HG02571 (cell line): ENCODE data around the gene NFIA.
"Not testable (repeated sequence)": the region's sequence is repeated elsewhere in the genome, so short reads cannot be mapped to it uniquely, and the experiment has no call there.

Experiments used
- ATAC-seq: cut with Tn5 transposase; IDR thresholded peaks from one replicate; pipeline ENCODE4 v1.9.1; 2021; ENCODE audit warnings: mild to moderate bottlenecking, moderate library complexity; ENCODE audit not compliant: unreplicated experiment

The NFIA gene

GRCh38 chr1:61266738-61267137 lies 184.4 kb downstream of the NFIA start:
- ATAC-seq, result no peak

DNA sequence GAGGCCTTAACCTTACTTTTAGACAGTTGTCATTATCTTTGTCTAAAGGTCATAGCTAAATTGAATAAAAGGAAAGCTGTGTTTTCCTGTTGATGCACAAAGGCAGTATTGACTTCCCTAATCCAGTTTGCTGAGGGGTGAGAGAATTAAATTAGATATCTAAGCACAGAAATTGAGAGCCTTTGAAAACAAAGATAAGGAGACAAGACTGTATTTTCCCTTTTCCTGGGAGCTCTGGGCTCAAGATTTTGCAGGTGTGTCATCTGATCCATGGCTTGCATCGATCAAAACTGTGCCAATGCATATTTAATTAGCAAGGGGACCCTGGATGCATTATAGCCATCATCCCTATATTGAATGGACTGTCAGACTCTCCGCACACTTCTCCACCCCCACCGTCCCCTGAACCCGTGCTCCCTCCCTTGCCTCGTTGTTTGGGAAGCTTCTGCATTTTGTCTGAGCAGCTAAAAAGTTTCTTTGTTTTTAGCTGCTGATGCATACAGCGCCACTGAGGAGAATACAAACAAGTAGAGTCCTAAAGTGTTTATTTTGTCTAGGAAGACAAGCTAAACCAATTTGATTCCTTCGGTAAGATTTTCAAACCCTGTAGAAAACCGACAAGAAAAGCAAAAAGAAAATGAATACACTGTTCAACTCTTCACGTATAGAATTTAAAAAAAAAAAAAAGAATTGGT lies 186.3 kb downstream of the NFIA start:
- no peak for ATAC-seq

DNA sequence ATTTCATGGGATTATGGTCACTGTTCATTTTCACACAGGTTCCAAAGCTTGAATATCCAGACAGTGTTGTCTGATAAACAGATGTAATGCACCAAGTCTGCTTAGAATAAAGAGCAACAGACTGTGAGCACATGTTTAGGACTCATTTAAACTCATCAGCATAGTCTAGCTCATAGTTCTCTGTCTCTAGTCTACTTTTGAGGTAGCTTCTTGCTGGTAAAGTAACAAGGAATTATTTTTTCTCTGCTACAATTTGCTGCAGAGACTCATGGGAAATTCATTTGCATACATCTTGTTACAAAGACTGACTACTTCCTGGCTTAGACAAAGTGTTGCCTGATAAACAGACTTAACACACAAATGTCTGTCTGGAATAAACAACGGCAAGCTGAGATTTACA lies 187.2 kb downstream of the NFIA start:
- no peak for ATAC-seq

DNA sequence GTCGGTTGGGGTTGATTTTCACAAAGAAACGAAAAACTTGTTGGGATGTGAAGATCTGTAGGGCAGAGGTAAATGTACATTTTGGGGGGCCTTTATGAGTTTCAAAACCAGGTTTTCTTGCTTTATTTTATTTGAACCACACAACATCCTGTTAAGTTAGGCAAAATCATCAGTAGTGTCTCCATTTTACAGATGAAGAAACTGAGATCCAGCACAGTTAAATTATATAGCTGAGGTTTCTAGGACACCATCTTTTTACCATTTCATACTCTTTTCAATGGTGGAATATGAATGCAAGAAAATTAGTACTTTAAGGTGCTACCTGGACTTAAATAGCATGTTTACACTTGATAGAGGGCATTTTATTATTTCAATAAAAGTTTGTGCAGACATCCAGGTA lies 187.7 kb downstream of the NFIA start:
- ATAC-seq, result no peak

DNA sequence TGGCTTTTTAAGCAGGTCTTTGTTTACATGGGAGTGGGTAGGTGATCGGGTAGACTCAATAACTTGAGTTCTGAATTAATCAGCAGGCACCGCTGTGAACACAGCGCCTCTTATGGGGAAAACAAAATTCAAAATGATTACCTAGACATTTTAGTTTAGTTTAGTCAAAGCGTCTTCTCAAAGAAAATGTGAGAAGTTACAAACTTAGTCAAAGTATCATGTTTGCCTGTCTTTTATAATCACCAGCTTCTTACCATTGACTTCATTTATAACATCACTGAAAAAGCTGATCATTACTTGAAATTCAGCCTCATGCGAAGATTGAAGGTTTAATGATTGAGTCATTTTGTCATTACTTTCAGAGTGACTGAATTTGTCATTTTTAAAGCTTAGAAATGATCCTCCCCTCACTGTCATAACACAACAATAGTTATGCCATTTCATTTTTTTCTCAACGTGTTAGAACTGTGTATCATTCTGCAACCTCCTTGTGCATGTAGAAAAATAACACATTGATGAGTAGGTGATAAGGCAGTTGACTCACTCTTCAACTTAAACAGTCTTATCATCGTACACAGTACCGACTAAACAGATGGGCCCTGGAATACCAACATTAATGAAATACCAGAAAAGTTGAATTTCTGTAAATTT lies 188.5 kb downstream of the NFIA start:
- ATAC-seq, result no peak

DNA sequence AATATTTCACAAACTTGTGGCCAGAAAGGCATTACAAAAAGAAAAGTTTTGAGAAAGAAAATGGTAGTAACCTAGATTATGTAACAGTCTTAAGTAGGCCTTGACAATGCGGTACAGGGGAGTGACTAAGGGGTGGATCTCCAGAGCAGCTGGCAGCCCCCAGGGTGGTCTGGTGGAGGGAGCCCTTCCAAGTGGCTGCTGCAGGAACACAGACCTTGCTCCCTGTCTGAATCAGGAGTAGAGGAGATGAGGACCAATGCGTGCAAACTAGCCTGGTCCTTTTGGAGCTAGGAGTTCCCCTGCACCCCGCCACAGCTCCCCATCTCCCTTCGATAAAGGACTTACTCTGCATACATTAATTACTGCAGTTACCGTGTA lies 189.0 kb downstream of the NFIA start:
- ATAC-seq, result no peak

DNA sequence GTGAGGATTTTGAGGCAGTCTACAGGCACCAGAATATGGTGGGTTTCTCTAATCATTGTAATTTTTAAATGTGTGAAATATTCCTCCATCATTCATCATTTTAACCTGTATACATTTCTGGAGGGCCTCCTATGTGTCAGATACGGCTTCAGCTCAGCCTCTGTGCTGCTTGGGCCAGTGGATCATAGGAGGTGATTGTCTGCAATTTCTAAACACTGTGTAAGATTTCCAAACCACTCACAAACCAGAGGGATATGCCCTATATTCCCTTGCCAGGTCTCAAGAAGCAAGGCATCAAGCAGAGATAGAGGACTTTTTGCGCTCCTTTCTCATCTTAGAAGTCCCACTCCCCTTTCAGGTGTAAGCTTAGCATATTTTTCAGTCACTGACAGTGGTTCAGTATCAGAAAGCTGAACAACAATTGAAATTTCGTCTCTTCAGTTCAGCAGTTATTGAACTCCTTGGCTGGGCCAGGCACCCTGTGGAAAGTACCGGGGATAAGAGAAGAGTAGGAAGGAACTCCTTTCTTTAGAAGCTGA lies 190.9 kb downstream of the NFIA start:
- no peak for ATAC-seq

GRCh38 chr1:61273861-61274260 lies 191.5 kb downstream of the NFIA start:
- no peak for ATAC-seq

DNA sequence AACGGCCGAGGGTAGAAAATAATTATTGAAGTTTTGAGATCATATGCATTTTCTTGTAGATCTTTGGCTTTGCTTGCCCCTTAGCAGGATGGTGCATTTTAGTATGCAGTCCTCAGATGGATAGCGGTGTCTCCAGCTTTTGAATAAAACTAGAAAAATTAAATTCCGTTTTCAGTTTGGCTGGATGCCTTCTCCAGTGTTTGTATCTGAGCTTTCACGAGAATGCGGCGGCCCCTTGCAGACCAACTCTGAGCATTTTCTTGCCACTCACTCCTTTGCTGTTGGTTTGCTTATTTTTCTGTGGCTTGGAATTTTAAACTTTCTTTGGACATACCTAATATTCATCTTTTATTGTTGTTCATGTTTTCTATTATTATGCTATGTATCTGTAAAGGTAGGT lies 192.6 kb downstream of the NFIA start:
- no peak for ATAC-seq

DNA sequence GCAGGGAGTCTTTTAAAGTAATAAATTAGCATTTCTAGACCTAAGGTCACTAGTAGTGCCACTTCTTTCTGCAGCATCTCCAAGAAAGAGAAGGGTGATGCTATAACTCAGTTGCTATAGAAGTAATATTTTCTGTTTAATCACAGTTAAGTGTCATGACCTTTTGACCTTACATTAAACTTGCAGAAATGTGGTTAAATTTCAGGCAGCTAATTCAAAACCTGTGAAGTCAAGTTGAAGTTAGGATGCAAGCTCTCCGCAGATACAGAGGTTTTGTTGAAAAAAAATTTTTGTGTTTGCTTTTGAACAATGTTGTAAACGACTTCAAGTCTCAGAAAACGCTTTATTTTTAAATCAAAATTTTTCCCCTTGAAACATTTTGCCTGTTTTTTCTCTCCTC lies 193.9 kb downstream of the NFIA start:
- no peak for ATAC-seq

- no peak for ATAC-seq
Observed at GRCh38 chr1:61277121-61277690, 194.8 kb downstream of the NFIA start.

DNA sequence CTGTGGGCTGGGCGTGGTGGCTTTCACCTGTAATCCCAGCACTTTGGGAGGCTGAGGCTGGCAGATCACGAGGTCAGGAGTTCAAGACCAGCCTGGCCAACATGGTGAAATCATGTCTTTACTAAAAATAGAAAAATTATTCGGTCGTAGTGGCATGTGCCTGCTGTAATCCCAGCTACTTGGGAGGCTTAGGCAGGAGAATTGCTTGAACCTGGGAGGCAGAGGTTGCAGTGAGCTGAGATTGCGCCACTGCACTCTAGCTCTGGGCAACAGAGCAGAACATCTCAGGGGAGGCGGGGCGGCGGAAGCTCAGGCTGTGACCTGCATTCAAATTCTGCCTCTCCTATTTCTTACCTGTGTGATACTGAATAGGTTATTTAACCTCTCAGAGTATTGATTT lies 196.1 kb downstream of the NFIA start:
- not testable (repeated sequence) for ATAC-seq

- no peak for ATAC-seq
Observed at GRCh38 chr1:61278966-61279365, 196.6 kb downstream of the NFIA start.

- ATAC-seq, result no peak
Observed at GRCh38 chr1:61279570-61279969, 197.2 kb downstream of the NFIA start.

GRCh38 chr1:61280452-61280851 lies 198.1 kb downstream of the NFIA start:
- ATAC-seq, result no peak

DNA sequence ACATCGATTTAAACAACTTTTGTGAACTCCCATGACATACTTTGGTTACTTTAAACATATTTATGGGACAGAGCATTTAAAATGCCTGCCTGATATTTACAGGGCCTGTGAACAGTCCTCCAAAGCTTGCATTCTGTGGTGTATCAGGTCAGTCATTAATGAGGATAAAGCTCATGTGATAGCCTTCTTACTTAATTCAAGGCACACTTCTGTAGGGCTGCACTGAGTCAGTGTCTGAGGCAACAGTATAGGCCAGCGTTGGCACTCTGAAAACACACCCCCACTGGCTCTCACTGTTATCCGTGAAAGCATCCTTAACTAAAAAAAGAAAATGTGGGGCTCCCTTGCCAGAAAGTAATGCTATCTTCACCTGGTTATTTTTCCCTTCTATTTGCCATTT lies 200.0 kb downstream of the NFIA start:
- ATAC-seq, result no peak

DNA sequence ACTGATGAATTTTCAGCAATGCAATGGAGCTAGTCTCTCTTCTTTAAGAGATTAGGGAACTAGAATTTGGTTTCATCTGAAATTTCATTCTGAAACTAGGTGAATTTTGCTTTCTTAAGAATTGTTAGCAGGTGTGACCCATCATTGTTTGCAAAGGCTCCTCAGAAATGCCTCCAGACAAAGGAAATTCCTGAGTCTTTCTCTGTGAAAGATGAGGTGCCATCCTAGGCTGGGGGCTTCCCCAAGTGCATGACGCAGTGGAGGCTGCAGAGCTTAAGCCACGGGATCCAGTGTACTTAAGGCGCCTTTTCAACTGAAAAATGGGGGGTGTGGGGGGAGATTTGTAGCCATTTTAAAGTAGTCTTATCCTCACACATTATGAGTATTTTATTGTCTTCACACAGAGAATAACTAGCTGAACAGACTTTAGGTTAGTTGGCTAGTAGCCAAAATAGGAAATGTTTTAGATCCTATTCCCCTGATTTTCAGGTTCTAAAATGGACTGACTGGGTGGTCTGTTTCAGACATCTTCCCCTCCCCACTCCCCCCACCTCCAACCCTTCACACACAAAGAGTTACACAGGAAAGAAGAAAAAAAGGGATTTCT lies 202.0 kb downstream of the NFIA start:
- no peak for ATAC-seq

- ATAC-seq, result no peak
Observed at GRCh38 chr1:61284936-61285335, 202.6 kb downstream of the NFIA start.

DNA sequence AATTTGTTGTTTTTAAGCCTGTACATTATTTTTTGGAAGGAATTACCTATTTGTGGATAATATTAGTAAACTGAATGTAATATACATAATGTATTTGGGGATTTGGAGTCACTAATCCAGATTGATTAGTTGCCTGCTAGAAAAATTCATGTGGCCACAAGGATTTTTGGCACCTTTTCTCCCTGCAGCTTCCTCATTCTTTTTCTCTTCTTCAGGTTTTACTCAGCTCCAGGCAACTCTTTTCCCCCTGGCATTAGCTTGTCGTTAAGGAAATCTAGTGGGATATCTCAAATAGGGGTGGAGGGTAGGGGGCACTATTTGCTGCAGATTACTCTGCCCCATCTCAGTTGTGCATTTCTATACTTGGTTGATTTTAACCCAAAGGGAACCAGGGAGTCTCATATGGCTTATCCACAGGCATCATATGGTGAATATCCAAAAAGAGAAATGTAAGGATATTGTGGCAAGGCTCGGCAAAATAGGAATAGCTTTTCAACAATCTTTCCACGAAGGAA lies 203.1 kb downstream of the NFIA start:
- no peak for ATAC-seq

DNA sequence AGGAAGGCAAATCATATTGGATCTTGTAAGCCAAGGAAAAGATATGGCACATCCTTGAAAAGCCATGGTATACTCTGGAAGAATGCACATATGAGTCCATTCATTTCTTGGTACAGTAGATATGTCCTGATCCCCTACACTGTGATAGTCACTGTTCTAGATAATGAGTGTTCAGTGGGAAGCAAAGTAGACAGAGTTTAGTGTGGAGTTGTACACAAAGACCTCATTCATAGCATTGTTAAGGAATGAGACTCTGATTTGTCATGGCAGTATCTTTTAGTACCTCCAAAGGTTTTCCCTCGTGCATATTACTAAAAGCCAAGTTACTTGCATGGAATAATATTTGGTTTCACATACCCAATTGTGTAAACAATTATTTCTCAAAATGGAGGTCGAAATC lies 204.7 kb downstream of the NFIA start:
- no peak for ATAC-seq

DNA sequence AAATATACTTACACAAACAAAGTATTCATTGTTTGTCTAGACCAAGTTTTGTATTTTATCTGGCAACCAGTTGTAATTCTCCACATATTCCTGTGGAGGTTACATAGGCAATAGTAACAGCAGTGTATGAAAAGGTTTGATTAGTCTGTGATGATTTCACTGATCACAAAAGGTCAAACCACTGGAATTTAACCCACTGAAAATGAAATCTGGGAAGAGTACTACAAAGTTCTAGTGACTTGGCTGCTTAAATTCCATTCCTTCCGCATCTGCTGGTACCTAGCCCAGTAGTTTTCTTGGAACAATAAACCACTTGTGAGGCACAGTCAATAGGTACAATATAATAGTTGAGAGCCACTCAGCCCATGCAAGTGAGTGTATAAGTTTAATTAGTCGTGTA lies 205.4 kb downstream of the NFIA start:
- ATAC-seq, result no peak
